HEK293T (cell line): Measurements from ENCODE around the gene ITPRIPL1.

Source experiments
- ARNT ChIP-seq: fragments of 450-650 bp; IDR thresholded peaks from 2 replicates; pipeline ENCODE4 v1.6.1; 2017; ENCODE audit warnings: mild to moderate bottlenecking
- BHLHE40 ChIP-seq: fragments of 450-650 bp; IDR thresholded peaks from 2 replicates; pipeline ENCODE4 v1.6.1; 2016; ENCODE audit warnings: mild to moderate bottlenecking, moderate library complexity, borderline replicate concordance
- CTBP1 ChIP-seq: fragments of 450-650 bp; IDR thresholded peaks from 2 replicates; pipeline ENCODE4 v1.6.1; 2016; ENCODE audit warnings: borderline replicate concordance
- FOXA1 ChIP-seq: fragments of 450-650 bp; IDR thresholded peaks from 2 replicates; pipeline ENCODE4 v1.6.1; 2016; ENCODE audit warnings: mild to moderate bottlenecking
- FOXM1 ChIP-seq: fragments of 450-650 bp; IDR thresholded peaks from 2 replicates; pipeline ENCODE4 v1.6.1; 2017; ENCODE audit warnings: mild to moderate bottlenecking, borderline replicate concordance
- HDGF ChIP-seq: fragments of 450-650 bp; IDR thresholded peaks from 2 replicates; pipeline ENCODE4 v1.6.1; 2017; ENCODE audit warnings: antibody characterized with exemption, borderline replicate concordance
- LEF1 ChIP-seq: fragments of 450-650 bp; IDR thresholded peaks from 2 replicates; pipeline ENCODE4 v1.6.1; 2017; ENCODE audit warnings: mild to moderate bottlenecking, borderline replicate concordance
- SP1 ChIP-seq: fragments of 450-650 bp; IDR thresholded peaks from 2 replicates; pipeline ENCODE4 v1.6.1; 2017
- SUZ12 ChIP-seq: fragments of 450-650 bp; IDR thresholded peaks from 2 replicates; pipeline ENCODE4 v1.6.1; 2016; ENCODE audit warnings: mild to moderate bottlenecking
- TARDBP ChIP-seq: fragments of 450-650 bp; IDR thresholded peaks from 2 replicates; pipeline ENCODE4 v1.6.1; 2016
- TF ChIP-seq, protein P1 (sequence below): fragments of 450-650 bp; IDR thresholded peaks from 2 replicates; pipeline ENCODE4 v1.6.1; 2016

DNA sequence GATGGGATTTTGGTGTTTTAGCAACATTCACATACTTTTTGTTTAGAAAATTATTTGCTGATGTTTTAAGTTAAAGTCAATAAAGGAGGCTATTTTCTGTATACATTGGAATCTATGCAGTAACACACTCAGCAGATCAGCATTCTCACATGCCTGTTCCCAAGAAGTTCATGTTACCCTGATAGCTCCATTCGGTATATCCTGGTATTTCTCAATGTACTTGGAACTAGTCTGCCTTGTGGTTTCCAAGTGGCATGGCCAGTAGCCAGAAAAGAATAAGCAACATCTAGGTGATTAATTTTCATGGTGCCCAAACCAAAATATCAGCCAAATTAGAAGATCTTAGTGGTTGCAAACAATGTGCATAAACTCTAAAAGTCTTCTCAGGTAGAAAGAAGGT lies 5.3 kb downstream of the ITPRIPL1 start:
- no peak for TF ChIP-seq ARNT
- TF ChIP-seq HDGF = no peak
- no peak for TF ChIP-seq SUZ12
- no peak for TF ChIP-seq TARDBP
- TF ChIP-seq BHLHE40 = no peak
- TF ChIP-seq, protein P1, sequence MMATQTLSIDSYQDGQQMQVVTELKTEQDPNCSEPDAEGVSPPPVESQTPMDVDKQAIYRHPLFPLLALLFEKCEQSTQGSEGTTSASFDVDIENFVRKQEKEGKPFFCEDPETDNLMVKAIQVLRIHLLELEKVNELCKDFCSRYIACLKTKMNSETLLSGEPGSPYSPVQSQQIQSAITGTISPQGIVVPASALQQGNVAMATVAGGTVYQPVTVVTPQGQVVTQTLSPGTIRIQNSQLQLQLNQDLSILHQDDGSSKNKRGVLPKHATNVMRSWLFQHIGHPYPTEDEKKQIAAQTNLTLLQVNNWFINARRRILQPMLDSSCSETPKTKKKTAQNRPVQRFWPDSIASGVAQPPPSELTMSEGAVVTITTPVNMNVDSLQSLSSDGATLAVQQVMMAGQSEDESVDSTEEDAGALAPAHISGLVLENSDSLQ = no peak
- no peak for TF ChIP-seq SP1
- TF ChIP-seq FOXM1 = no peak
- no peak for TF ChIP-seq FOXA1
- no peak for TF ChIP-seq CTBP1
- TF ChIP-seq LEF1 = no peak
